NCI-H187 (cell line): ENCODE results near the gene DDX1.
"Not testable (repeated sequence)": the region's sequence is repeated elsewhere in the genome, so short reads cannot be mapped to it uniquely, and the experiment has no call there.

Experiments used
- DNase-seq, 2 experiments: peaks; one replicate each; lab custom pipeline; 2025; lab: John Stamatoyannopoulos, UW

The DDX1 gene

DNA sequence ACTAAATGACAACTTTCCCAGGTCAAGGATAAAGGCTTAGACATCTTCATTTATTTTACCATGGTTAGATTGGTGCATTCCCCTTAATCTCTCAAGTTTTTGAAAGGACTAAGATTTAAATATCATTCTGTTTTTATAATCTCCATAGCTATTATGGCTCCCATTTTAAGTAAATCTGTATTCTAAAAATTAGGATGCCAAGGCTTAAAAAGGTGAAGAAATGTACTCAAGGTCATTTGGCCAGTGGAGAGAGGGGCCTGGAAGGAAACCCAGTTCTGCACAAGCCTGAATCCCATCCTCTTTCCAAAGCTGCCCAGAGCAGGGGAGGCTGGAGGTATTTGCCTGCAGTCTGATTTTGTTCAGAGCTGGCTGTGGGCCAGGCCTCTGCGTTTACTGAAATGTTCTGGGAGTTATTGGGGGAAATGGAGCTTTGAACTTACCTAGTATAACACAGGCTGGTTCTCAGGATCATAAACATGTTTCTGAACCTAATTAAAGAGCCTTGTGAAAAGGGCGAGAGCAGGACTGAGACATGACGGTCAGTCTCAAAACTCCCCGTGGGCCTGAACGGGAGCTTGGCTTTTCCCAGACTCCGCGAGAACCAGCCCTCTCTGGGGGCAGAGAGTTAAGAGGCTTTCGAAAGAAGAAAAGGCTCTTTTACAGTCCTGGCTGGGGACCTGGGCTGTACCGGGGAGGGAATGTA, 85.6 kb downstream of the DDX1 start:
- DNase-seq = no peak

- DNase-seq = no peak
Observed at GRCh38 chr2:15678346-15678745, 86.7 kb downstream of the DDX1 start.

DNA sequence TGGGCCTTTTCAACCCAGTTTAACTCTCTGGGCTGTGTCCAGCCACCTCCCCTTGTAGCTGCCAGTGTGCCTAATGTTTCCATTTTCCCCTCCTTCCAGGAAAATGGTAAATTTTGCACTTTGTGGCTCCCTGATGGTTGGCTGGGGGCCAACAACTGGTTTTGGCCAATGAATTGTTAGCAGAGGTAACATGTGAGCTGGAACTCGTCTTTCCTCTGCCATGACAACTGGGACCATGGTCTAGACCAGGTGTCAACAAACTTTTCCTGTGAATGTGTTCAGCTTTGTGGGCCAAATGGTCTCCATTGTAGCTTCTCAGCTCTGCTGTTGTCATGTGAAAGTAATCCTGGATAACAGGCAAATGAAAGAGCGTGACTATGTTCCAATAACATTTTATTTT, 87.2 kb downstream of the DDX1 start:
- no peak for DNase-seq

- DNase-seq = no peak
Observed at GRCh38 chr2:15679386-15679924, 87.8 kb downstream of the DDX1 start.

DNA sequence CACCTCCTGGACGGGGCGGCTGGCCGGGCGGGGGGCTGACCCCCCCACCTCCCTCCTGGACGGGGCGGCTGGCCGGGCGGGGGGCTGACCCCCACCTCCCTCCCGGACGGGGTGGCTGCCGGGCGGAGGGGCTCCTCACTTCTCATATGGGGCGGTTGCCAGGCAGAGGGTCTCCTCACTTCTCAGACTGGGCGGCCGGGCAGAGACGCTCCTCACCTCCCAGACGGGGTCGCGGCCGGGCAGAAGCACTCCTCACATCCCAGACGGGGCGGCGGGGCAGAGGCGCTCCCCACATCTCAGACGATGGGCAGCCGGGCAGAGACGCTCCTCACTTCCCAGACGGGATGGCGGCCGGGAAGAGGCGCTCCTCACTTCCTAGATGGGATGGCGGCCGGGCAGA, 88.5 kb downstream of the DDX1 start:
- not testable (repeated sequence) for DNase-seq
